HepG2 (cell line): ENCODE data around the gene MAPK12. TPM values are rescaled to one million over a fixed set of nuclear protein-coding genes. Genes with fewer than 3 reads are reported as not detected.

Experiments
- ATAC-seq: fragments of 200-7000 bp; cut with Tn5 transposase; 3 replicates; pipeline ENCODE4 v1.9.1; 2020; ENCODE audit warnings: mild to moderate bottlenecking, moderate library complexity
- BruUV-seq: library from RNA; stranded (reverse); fragments of 400-500 nt; replicated peaks from 2 replicates; lab custom pipeline; 2021; lab: Mats Ljungman, UMichigan
- CTCF ChIA-PET: fragments of 300-600 bp; formaldehyde crosslinking; extraction: SDS; loops from one replicate; lab custom pipeline; 2021; ENCODE audit warnings: low total read pairs, inconsistent platforms, low intra/inter-chr PET ratio; lab: Yijun Ruan, JAX
- POLR2A ChIA-PET: fragments of 350-600 bp; sonication (Branson Sonifier 250); formaldehyde crosslinking; loops from one replicate; lab custom pipeline; 2020; ENCODE audit warnings: antibody characterized with exemption, inconsistent platforms; lab: Yijun Ruan, JAX
- DNase-seq: peaks from one replicate; pipeline ENCODE4 v3.0.0-alpha.2; 2015; ENCODE audit warnings: low spot score
- FAIRE-seq: peaks from 3 replicates; lab custom pipeline; 2011; peaks lifted over from hg19 to GRCh38; lab: Jason Lieb, UNC
- H2AFZ ChIP-seq: one replicate; pipeline ENCODE4 v1.6.1; 2011; ENCODE audit warnings: low read length, inconsistent platforms
- H3K27ac ChIP-seq: fragments of 300-600 bp; 3 replicates; pipeline ENCODE4 v1.8.0; 2011; ENCODE audit warnings: mixed run types, mild to moderate bottlenecking, mixed read lengths, low read length, inconsistent platforms; ENCODE audit not compliant: insufficient read depth; ENCODE audit errors: extremely low read length
- H3K27me3 ChIP-seq, 2 experiments: fragments of 200-600 bp in 1 of 2; 2 replicates in 1 of 2; 3 replicates in 1 of 2; pipeline versions ENCODE4 v1.6.0 to v1.8.0; 2011; ENCODE audit warnings: low read length in 2 of 2, mild to moderate bottlenecking in 2 of 2, moderate library complexity in 2 of 2, inconsistent platforms in 1 of 2; ENCODE audit not compliant: insufficient read depth in 2 of 2, control insufficient read depth in 1 of 2
- H3K36me3 ChIP-seq, 2 experiments: fragments of 200-600 bp in 1 of 2; replicated peaks in 1 of 2; 2 replicates in 1 of 2; 3 replicates in 1 of 2; pipeline versions ENCODE4 v1.5.1 to v1.8.0; 2011; ENCODE audit warnings: low read length in 2 of 2, inconsistent platforms in 1 of 2; ENCODE audit not compliant: insufficient read depth in 2 of 2, control insufficient read depth in 1 of 2
- H3K4me1 ChIP-seq: 2 replicates; pipeline ENCODE4 v1.5.1; 2012; ENCODE audit warnings: low read length, inconsistent platforms; ENCODE audit not compliant: insufficient read depth
- H3K4me2 ChIP-seq: 2 replicates; pipeline ENCODE4 v1.6.0; 2011; ENCODE audit warnings: low read depth, low read length, inconsistent platforms
- H3K4me3 ChIP-seq, 3 experiments: fragments of 200-600 bp in 1 of 3; sonication (generic), shearing (Covaris generic) in 1 of 3; replicated peaks in 1 of 3; 2 replicates each; pipeline ENCODE4 v1.5.1; 2011 to 2016; ENCODE audit warnings: low read length in 3 of 3, inconsistent platforms in 2 of 3, low read depth in 2 of 3, mild to moderate bottlenecking in 2 of 3, control low read depth in 1 of 3, mixed read lengths in 1 of 3; ENCODE audit not compliant: insufficient read depth in 1 of 3
- H3K79me2 ChIP-seq: one replicate; pipeline ENCODE4 v1.6.1; 2011; ENCODE audit warnings: low read length, inconsistent platforms; ENCODE audit not compliant: insufficient read depth
- H3K9ac ChIP-seq: 2 replicates; pipeline ENCODE4 v1.6.0; 2011; ENCODE audit warnings: mild to moderate bottlenecking, low read depth, low read length, inconsistent platforms; ENCODE audit not compliant: insufficient read depth
- H3K9me3 ChIP-seq: 2 replicates; pipeline ENCODE4 v1.5.1; 2012; ENCODE audit warnings: mild to moderate bottlenecking, low read length
- H4K20me1 ChIP-seq: 2 replicates; pipeline ENCODE4 v1.6.0; 2011; ENCODE audit warnings: inconsistent platforms, mild to moderate bottlenecking, low read length, moderate library complexity; ENCODE audit not compliant: insufficient read depth
- AKAP8 ChIP-seq: sonication (generic); formaldehyde crosslinking; IDR thresholded peaks from 2 replicates; pipeline ENCODE4 v1.5.1; 2020; ENCODE audit warnings: mild to moderate bottlenecking, missing genetic modification reagents
- CREM ChIP-seq, 2 experiments: sonication (generic) in 1 of 2; formaldehyde crosslinking in 1 of 2; IDR thresholded peaks; 2 replicates each; pipeline versions ENCODE4 v1.4.0 to v1.6.1; 2016 to 2020; ENCODE audit warnings: antibody characterized with exemption in 1 of 2, mild to moderate bottlenecking in 1 of 2, missing genetic modification reagents in 1 of 2
- CTCF ChIP-seq: sonication (generic); formaldehyde crosslinking; IDR thresholded peaks from 2 replicates; pipeline ENCODE4 v1.5.0; 2020; ENCODE audit warnings: mild to moderate bottlenecking, missing genetic modification reagents, moderate library complexity
- NFYB ChIP-seq: sonication (generic); formaldehyde crosslinking; IDR thresholded peaks from 2 replicates; pipeline ENCODE4 v1.4.0; 2020; ENCODE audit warnings: missing genetic modification reagents
- PHF21A ChIP-seq: sonication (generic); formaldehyde crosslinking; IDR thresholded peaks from 2 replicates; pipeline ENCODE4 v1.5.0; 2020; ENCODE audit warnings: mild to moderate bottlenecking, missing genetic modification reagents
- PLSCR1 ChIP-seq: sonication (generic); formaldehyde crosslinking; IDR thresholded peaks from 2 replicates; pipeline ENCODE4 v1.5.0; 2020; ENCODE audit warnings: missing genetic modification reagents, mild to moderate bottlenecking, borderline replicate concordance
- POLR2AphosphoS2 ChIP-seq: IDR thresholded peaks from 2 replicates; pipeline ENCODE4 v1.6.1; 2011; ENCODE audit warnings: low read depth, low read length, improper control_type of control experiment
- PTBP1 ChIP-seq: fragments of 200-400 bp; formaldehyde crosslinking; IDR thresholded peaks from 2 replicates; pipeline ENCODE4 v1.6.1; 2018; ENCODE audit warnings: low read length, low read depth; ENCODE audit not compliant: poor library complexity, severe bottlenecking
- RNF2 ChIP-seq: fragments of 450-650 bp; conservative IDR thresholded peaks from 2 replicates; pipeline ENCODE4 v1.6.1; 2016; ENCODE audit warnings: low read depth
- SMARCC2 ChIP-seq: fragments of 450-650 bp; IDR thresholded peaks from 2 replicates; pipeline ENCODE4 v1.6.1; 2017; ENCODE audit warnings: antibody characterized with exemption, mild to moderate bottlenecking
- SNAI1 ChIP-seq: sonication (generic); formaldehyde crosslinking; IDR thresholded peaks from 2 replicates; pipeline ENCODE4 v1.5.0; 2020; ENCODE audit warnings: mild to moderate bottlenecking, missing genetic modification reagents, borderline replicate concordance
- ZNF282 ChIP-seq: fragments of 450-650 bp; IDR thresholded peaks from 2 replicates; pipeline ENCODE4 v1.6.1; 2018; ENCODE audit not compliant: partially characterized antibody
- ZNF337 ChIP-seq: sonication (generic); formaldehyde crosslinking; IDR thresholded peaks from 2 replicates; pipeline ENCODE4 v1.5.1; 2020; ENCODE audit warnings: missing genetic modification reagents, low read depth, mild to moderate bottlenecking, borderline replicate concordance
- ZNF441 ChIP-seq: sonication (generic); formaldehyde crosslinking; IDR thresholded peaks from 2 replicates; pipeline ENCODE4 v1.7.0; 2021; ENCODE audit warnings: missing genetic modification reagents, borderline replicate concordance
- ZNF556 ChIP-seq: sonication (generic); formaldehyde crosslinking; IDR thresholded peaks from 2 replicates; pipeline ENCODE4 v1.4.0; 2020; ENCODE audit warnings: mild to moderate bottlenecking, missing genetic modification reagents, borderline replicate concordance
- ZNF562 ChIP-seq: sonication (generic); formaldehyde crosslinking; IDR thresholded peaks from 2 replicates; pipeline ENCODE4 v1.8.0; 2022; ENCODE audit warnings: missing genetic modification reagents, borderline replicate concordance
- WGBS: methylation state at CpG from one replicate; pipeline ENCODE4 v1.1.6; 2017; ENCODE audit warnings: low lambda C conversion rate; 5-methylcytosine and 5-hydroxymethylcytosine counted together
- in situ Hi-C: cut with HindIII; loops from 2 replicates; pipeline ENCODE4 v1.10.0; 2017; ENCODE audit warnings: low pct_unique_long_range_greater_than_20kb; ENCODE audit not compliant: extremely low pct_ligation_motif_present
- intact Hi-C: fragments of 100-400 bp; cut with micrococcal nuclease; formaldehyde crosslinking; loops from one replicate; pipeline ENCODE4 v1.10.0; 2022; ENCODE audit not compliant: unreplicated experiment
- polyA plus RNA-seq, 8 experiments: library from polyadenylated mRNA; depleted of rRNA in 3 of 8; stranded (reverse) in 7 of 8; unstranded in 1 of 8; fragments of >200 nt; fragmentation: Illumina TruSeq in 4 of 8; extraction: Trizol in 4 of 8; gene quantifications; 2 replicates each; pipeline versions ENCODE4 v1.2.1 to v1.2.3, GENCODE V29; 2011 to 2016; ENCODE audit warnings: low read depth in 4 of 8, missing spikeins in 1 of 8, mixed read lengths in 1 of 8; ENCODE audit not compliant: insufficient read depth in 1 of 8
- total RNA-seq, 5 experiments: library from RNA; depleted of rRNA; stranded (reverse); fragments of >200 nt; fragmentation: Illumina TruSeq; extraction: Trizol; gene quantifications; 2 replicates each; pipeline ENCODE4 v1.2.3, GENCODE V29; 2016; ENCODE audit warnings: low read depth in 1 of 5
- TF ChIP-seq, protein P1 (sequence below): sonication (generic); formaldehyde crosslinking; IDR thresholded peaks from 2 replicates; pipeline ENCODE4 v1.4.0; 2020; ENCODE audit warnings: missing genetic modification reagents, mild to moderate bottlenecking, borderline replicate concordance
- TF ChIP-seq, protein P2 (sequence below): sonication (generic); IDR thresholded peaks from 2 replicates; pipeline ENCODE4 v1.6.1; 2016; ENCODE audit warnings: low read depth, borderline replicate concordance

Gene MAPK12
- total and polyA plus RNA-seq, 2 of the 13 experiments (the other 11 are each of a cell fraction or from before 2014, with no cell fraction given): 22.2 to 23.3 TPM

DNA sequence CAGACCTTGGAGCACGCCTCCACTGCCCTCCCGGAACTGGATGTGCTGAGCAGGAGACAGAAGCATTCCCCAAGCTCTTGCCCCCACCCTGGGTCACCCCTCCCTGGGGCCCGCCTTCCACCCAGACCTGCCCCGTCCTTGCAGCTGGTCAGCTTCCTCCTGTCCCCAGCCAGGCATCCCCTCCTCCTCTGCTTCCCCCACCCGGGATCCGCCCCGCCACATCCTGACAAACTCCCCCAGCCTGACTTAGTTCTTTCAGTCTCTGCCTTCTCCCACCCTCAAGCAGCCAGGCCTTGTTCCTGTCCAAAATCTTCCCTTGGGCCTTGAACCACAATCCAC lies 47.1 kb upstream of the MAPK12 start:
- peak overlapping the region in 1 of 3 experiments; percentile 67; a peak in 1 of 6 replicates for H3K4me3 ChIP-seq
- H3K79me2 ChIP-seq: peaks cover 32% of the 10 kb centered on the region
- 3% methylated on average over 5 of the region's 7 CpGs for WGBS
- ChIA-PET POLR2A (interaction anchor here (1.1 to 3.8 kb wide), 4 partner anchors 12 to 57 kb away, joined by 3 to 27 read pairs (median 5); partner anchors contain the start of gene HDAC10), CTCF (no interaction called here)
- peaks cover 0 to 2% of the 10 kb centered on the region in 2 experiments; a peak in 1 of 5 replicates for H3K36me3 ChIP-seq
- H3K27me3 ChIP-seq: no peaks in the 10 kb centered on the region
- ATAC-seq (peak; percentile 32), DNase-seq (peak; percentile 59), FAIRE-seq (peak; percentile 30)
- intact Hi-C loops: loop anchor here (1.0 to 2.0 kb wide), 3 partner anchors 11 to 16 kb away; no protein-coding TSS in a partner anchor
- peak overlapping the region; percentile 58 for H3K27ac ChIP-seq
- no TSS peak for BruUV-seq
- peak overlapping the region; percentile 26; the same call in 1 of the 2 replicates for H3K9ac ChIP-seq
- H3K4me1 ChIP-seq: peaks cover 74% of the 10 kb centered on the region
- H3K4me2 ChIP-seq: peak overlapping the region; percentile 81
- H2AFZ ChIP-seq: no peak overlapping the region
- no peaks in the 10 kb centered on the region for H4K20me1 ChIP-seq
- H3K9me3 ChIP-seq: no peaks in the 10 kb centered on the region
- in situ Hi-C loops: no loop called here
- no peak for TF ChIP-seq ZNF282
- TF ChIP-seq RNF2: no peak
- TF ChIP-seq, protein P1, sequence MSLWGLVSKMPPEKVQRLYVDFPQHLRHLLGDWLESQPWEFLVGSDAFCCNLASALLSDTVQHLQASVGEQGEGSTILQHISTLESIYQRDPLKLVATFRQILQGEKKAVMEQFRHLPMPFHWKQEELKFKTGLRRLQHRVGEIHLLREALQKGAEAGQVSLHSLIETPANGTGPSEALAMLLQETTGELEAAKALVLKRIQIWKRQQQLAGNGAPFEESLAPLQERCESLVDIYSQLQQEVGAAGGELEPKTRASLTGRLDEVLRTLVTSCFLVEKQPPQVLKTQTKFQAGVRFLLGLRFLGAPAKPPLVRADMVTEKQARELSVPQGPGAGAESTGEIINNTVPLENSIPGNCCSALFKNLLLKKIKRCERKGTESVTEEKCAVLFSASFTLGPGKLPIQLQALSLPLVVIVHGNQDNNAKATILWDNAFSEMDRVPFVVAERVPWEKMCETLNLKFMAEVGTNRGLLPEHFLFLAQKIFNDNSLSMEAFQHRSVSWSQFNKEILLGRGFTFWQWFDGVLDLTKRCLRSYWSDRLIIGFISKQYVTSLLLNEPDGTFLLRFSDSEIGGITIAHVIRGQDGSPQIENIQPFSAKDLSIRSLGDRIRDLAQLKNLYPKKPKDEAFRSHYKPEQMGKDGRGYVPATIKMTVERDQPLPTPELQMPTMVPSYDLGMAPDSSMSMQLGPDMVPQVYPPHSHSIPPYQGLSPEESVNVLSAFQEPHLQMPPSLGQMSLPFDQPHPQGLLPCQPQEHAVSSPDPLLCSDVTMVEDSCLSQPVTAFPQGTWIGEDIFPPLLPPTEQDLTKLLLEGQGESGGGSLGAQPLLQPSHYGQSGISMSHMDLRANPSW (CRISPR knock-in tag): no peak
- TF ChIP-seq PTBP1: no peak
- TF ChIP-seq ZNF337 (CRISPR knock-in tag): no peak
- no peak for TF ChIP-seq NFYB (CRISPR knock-in tag)
- TF ChIP-seq SMARCC2: no peak
- 0 out of 2 replicates have a peak, but pooled peaks have one; percentile 65 for TF ChIP-seq SNAI1 (CRISPR knock-in tag)
- no peak for TF ChIP-seq POLR2AphosphoS2
- no peak for TF ChIP-seq ZNF562 (CRISPR knock-in tag)
- no peak for TF ChIP-seq AKAP8 (CRISPR knock-in tag)
- no peak for TF ChIP-seq ZNF556 (CRISPR knock-in tag)
- TF ChIP-seq ZNF441 (CRISPR knock-in tag): no peak
- 0 out of 2 replicates have a peak, but pooled peaks have one; percentile 4 for TF ChIP-seq CTCF (CRISPR knock-in tag)
- TF ChIP-seq CREM (IDR thresholded peaks at IDR 0.05): no peak
- no peak for TF ChIP-seq CREM (CRISPR knock-in tag; IDR thresholded peaks at IDR 0.05)
- TF ChIP-seq PLSCR1 (CRISPR knock-in tag): no peak
- peak; percentile 21; the same call in 1 of the 2 replicates for TF ChIP-seq PHF21A (CRISPR knock-in tag)
- TF ChIP-seq, protein P2, sequence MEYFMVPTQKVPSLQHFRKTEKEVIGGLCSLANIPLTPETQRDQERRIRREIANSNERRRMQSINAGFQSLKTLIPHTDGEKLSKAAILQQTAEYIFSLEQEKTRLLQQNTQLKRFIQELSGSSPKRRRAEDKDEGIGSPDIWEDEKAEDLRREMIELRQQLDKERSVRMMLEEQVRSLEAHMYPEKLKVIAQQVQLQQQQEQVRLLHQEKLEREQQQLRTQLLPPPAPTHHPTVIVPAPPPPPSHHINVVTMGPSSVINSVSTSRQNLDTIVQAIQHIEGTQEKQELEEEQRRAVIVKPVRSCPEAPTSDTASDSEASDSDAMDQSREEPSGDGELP: peak; percentile 84; the same call in 1 of the 2 replicates
